B cell (primary cell): ENCODE measurements around the gene ACP3. TPM values are rescaled to one million over a fixed set of nuclear protein-coding genes. Genes with fewer than 3 reads are reported as not detected.

Source experiments
- ATAC-seq: fragments of 200-7000 bp; cut with Tn5 transposase; one replicate; pipeline ENCODE4 v1.10.0; 2021; ENCODE audit warnings: low read depth, mild to moderate bottlenecking, moderate number of reproducible peaks, moderate library complexity
- CTCF ChIA-PET: fragments of 350-600 bp; sonication (Branson Sonifier 250); formaldehyde crosslinking; loops from one replicate; lab custom pipeline; 2021; ENCODE audit warnings: antibody characterized with exemption, inconsistent platforms; lab: Charles Lee
- POLR2A ChIA-PET: fragments of 350-600 bp; sonication (Branson Sonifier 250); formaldehyde crosslinking; loops from one replicate; lab custom pipeline; 2021; ENCODE audit warnings: antibody characterized with exemption; lab: Charles Lee
- DNase-seq: peaks from one replicate; pipeline ENCODE4 v3.0.0; 2013
- H2AFZ ChIP-seq: 2 replicates; pipeline ENCODE4 v1.6.1; 2012; ENCODE audit warnings: mild to moderate bottlenecking, low read depth, low read length; ENCODE audit not compliant: insufficient read depth, poor library complexity, severe bottlenecking
- H3K27ac ChIP-seq, 2 donors: 1 replicate in 1 of 2; 2 replicates in 1 of 2; pipeline ENCODE4 v1.5.1; 2012 to 2013; ENCODE audit warnings: low read length in 2 of 2, mild to moderate bottlenecking in 2 of 2, moderate library complexity in 1 of 2
- H3K27me3 ChIP-seq, 4 experiments: fragments of 200-600 bp in 1 of 4; sonication (generic) in 1 of 4; replicated peaks in 1 of 4; 1 replicate in 2 of 4; 2 replicates in 2 of 4; pipeline versions ENCODE4 v1.6.1 to v1.7.0; 2013 to 2016; ENCODE audit warnings: low read length in 3 of 4, mild to moderate bottlenecking in 2 of 4, mixed read lengths in 1 of 4, moderate library complexity in 1 of 4; ENCODE audit not compliant: insufficient read depth in 4 of 4, control insufficient read depth in 3 of 4; ENCODE audit errors: control extremely low read depth in 1 of 4
- H3K36me3 ChIP-seq, 2 experiments: replicated peaks in 1 of 2; 1 replicate in 1 of 2; 2 replicates in 1 of 2; pipeline versions ENCODE4 v1.6.1 to v1.7.1; 2013; ENCODE audit warnings: low read length in 1 of 2; ENCODE audit not compliant: insufficient read depth in 2 of 2, control insufficient read depth in 1 of 2; ENCODE audit errors: control extremely low read depth in 1 of 2, extremely low read depth in 1 of 2
- H3K4me1 ChIP-seq, 2 donors: fragments of 200-600 bp in 1 of 2; sonication (generic) in 1 of 2; 1 replicate in 1 of 2; 2 replicates in 1 of 2; pipeline versions ENCODE4 v1.5.1 to v1.6.1; 2013 to 2017; ENCODE audit warnings: low read length in 2 of 2; ENCODE audit not compliant: control insufficient read depth in 2 of 2, insufficient read depth in 2 of 2
- H3K4me2 ChIP-seq: replicated peaks from 2 replicates; pipeline ENCODE3; 2012; ENCODE audit warnings: mild to moderate bottlenecking, low read depth, low read length; ENCODE audit not compliant: poor library complexity, severe bottlenecking
- H3K4me3 ChIP-seq, 5 experiments: fragments of 200-600 bp in 1 of 5; sonication (generic) in 1 of 5; 1 replicate in 3 of 5; 2 replicates in 2 of 5; pipeline versions ENCODE4 v1.5.1 to v1.7.0; 2011 to 2016; ENCODE audit warnings: low read length in 4 of 5, mild to moderate bottlenecking in 4 of 5, low read depth in 2 of 5, control low read depth in 1 of 5, moderate library complexity in 1 of 5; ENCODE audit not compliant: insufficient read depth in 1 of 5; ENCODE audit errors: control extremely low read depth in 1 of 5, extremely low read depth in 1 of 5
- H3K79me2 ChIP-seq: fragments of 200-600 bp; sonication (generic); one replicate; pipeline ENCODE4 v1.6.0; 2016; ENCODE audit warnings: low read length; ENCODE audit not compliant: control insufficient read depth, insufficient read depth
- H3K9ac ChIP-seq: fragments of 200-600 bp; sonication (generic); 2 replicates; pipeline ENCODE4 v1.6.1; 2017; ENCODE audit warnings: mild to moderate bottlenecking, low read length, moderate library complexity
- H3K9me3 ChIP-seq, 3 donors: one replicate each; pipeline versions ENCODE4 v1.6.1 to v1.7.1; 2013; ENCODE audit warnings: low read length in 2 of 3; ENCODE audit not compliant: control insufficient read depth in 2 of 3, insufficient read depth in 1 of 3; ENCODE audit errors: control extremely low read depth in 1 of 3
- H4K20me1 ChIP-seq: 2 replicates; pipeline ENCODE4 v1.6.0; 2012; ENCODE audit warnings: mild to moderate bottlenecking, low read length; ENCODE audit not compliant: insufficient read depth, control insufficient read depth, poor library complexity, severe bottlenecking
- H3K27ac Mint-ChIP-seq: one replicate; pipeline ENCODE4 v1.8.0; 2021; ENCODE audit warnings: mixed read lengths
- H3K27me3 Mint-ChIP-seq: one replicate; pipeline ENCODE4 v1.8.0; 2021; ENCODE audit warnings: mixed read lengths
- H3K4me1 Mint-ChIP-seq: one replicate; pipeline ENCODE4 v1.8.0; 2021; ENCODE audit warnings: mixed read lengths
- H3K4me3 Mint-ChIP-seq: one replicate; pipeline ENCODE4 v1.8.0; 2021; ENCODE audit warnings: mixed read lengths
- H3K9me3 Mint-ChIP-seq: one replicate; pipeline ENCODE4 v1.8.0; 2022; ENCODE audit warnings: mixed read lengths; ENCODE audit not compliant: insufficient read depth
- EZH2 ChIP-seq: IDR thresholded peaks from 2 replicates; pipeline ENCODE4 v1.6.1; 2012; ENCODE audit warnings: borderline replicate concordance, low read depth, mild to moderate bottlenecking, moderate library complexity, low read length; ENCODE audit not compliant: insufficient read depth, poor library complexity, severe bottlenecking
- WGBS: methylation state at CpG from one replicate; pipeline ENCODE4 v1.1.5; 2013; ENCODE audit warnings: missing lambda C conversion rate; ENCODE audit not compliant: insufficient coverage; 5-methylcytosine and 5-hydroxymethylcytosine counted together
- intact Hi-C: fragments of 100-400 bp; cut with micrococcal nuclease; formaldehyde crosslinking; loops from one replicate; pipeline ENCODE4 v1.10.0; 2022
- polyA plus RNA-seq: library from polyadenylated mRNA; depleted of rRNA; stranded (reverse); fragments of >200 nt; gene quantifications from 2 replicates; pipeline ENCODE4 v1.2.3, GENCODE V29; 2012
- total RNA-seq, 2 donors: library from RNA; stranded (reverse); fragments of 120-200 nt in 1 of 2; gene quantifications; 1 replicate in 1 of 2; 2 replicates in 1 of 2; pipeline versions ENCODE4 v1.2.3 to v1.2.4, GENCODE V29; 2013 to 2022
- TF ChIP-seq, protein P1 (sequence below): fragments of 200-600 bp; IDR thresholded peaks from one replicate; pipeline ENCODE4 v1.8.0; 2022; ENCODE audit warnings: antibody characterized with exemption, mild to moderate bottlenecking

ACP3 gene
- total and polyA plus RNA-seq, 2 donors (not counting 1 experiment from before 2014, with no cell fraction given), result 0.36 to 0.64 TPM

DNA sequence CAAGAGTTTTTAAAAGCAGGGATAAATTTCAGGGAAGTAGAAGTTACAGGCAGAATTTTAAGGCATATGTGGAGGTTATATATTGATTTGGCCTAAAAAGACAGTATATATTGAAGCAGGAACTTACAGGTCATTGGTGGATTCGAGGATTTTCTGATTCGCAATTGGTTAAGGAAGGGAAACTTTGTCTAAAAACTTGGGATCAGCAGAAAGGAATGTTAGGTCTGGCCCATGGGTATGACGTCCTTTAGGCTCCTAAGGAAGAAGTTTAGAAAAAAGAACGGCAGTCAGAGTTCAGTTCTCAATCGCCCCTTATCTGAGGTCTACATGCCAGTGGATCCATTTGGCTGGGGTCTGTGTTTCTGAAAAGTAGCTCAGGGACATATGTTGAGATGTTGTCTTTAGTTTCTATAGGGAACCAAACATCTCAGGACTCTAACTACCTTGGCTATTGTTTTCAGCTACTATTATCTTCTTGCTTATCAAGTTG is 33.2 kb upstream of the ACP3 start:
- no peak overlapping the region for H3K27ac Mint-ChIP-seq
- ATAC-seq, result no peak
- CTCF ChIA-PET, result no interaction called here

DNA sequence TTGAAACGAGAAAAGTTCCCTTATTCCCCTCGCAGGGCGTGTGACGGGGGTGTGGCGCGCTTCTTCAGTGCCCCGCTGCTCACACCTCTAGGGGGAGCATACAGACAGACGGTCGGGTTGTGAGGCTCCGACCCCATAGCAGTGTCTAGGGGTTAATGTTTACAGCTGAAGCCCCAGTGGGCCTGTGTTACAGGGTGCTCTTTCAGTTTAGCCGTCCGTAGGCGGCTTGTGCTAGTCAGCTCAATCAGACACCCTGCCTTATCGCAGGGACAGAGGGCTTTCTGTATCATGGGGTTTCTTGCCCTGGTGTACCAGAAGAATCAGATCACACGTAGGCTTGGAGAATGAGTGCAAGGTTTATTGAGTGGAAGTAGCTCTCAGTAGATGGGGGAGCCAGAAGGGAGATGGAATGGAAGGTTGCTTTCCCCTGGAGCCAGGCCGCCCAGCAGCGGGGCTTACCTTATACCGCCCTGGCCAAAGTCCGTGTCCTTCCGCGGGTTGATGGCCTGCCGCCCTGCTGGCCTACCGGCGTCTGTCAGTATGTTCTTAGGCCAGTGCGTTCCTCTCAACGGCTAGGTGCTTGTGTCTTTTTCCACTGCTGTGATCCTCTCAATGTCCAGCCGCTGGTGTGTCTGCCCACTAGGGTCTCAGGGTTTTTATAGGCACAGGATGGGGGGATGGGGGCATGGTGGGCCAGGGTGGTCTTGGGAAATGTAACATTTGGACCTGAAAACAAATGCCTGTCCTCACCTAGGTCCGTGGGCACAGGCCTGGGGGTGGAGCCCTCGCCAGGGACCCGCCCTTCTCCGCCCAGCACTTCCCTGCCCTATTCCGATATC is 32.2 kb upstream of the ACP3 start:
- Histone ChIP-seq H4K20me1 (no peaks in the 10 kb centered on the region), H2AFZ (no peak overlapping the region), H3K9me3 (no peaks in the 10 kb centered on the region), H3K4me1 (no peaks in the 10 kb centered on the region), H3K27ac (no peak overlapping the region), H3K27me3 (no peaks in the 10 kb centered on the region), H3K9ac (no peak overlapping the region), H3K79me2 (no peaks in the 10 kb centered on the region), H3K36me3 (no peaks in the 10 kb centered on the region), H3K4me2 (no peak overlapping the region), H3K4me3 (no peak overlapping the region)
- peaks cover 22% of the 10 kb centered on the region for H3K27me3 Mint-ChIP-seq
- intact Hi-C loops, result no loop called here
- CTCF ChIA-PET, result no interaction called here
- no peak for ATAC-seq
- no peaks in the 10 kb centered on the region for H3K9me3 Mint-ChIP-seq
- no peak overlapping the region for H3K27ac Mint-ChIP-seq
- WGBS, result 93% methylated on average over 28 of the region's 32 CpGs
- H3K4me3 Mint-ChIP-seq, result no peak overlapping the region
- DNase-seq, result no peak
- TF ChIP-seq, protein P1, sequence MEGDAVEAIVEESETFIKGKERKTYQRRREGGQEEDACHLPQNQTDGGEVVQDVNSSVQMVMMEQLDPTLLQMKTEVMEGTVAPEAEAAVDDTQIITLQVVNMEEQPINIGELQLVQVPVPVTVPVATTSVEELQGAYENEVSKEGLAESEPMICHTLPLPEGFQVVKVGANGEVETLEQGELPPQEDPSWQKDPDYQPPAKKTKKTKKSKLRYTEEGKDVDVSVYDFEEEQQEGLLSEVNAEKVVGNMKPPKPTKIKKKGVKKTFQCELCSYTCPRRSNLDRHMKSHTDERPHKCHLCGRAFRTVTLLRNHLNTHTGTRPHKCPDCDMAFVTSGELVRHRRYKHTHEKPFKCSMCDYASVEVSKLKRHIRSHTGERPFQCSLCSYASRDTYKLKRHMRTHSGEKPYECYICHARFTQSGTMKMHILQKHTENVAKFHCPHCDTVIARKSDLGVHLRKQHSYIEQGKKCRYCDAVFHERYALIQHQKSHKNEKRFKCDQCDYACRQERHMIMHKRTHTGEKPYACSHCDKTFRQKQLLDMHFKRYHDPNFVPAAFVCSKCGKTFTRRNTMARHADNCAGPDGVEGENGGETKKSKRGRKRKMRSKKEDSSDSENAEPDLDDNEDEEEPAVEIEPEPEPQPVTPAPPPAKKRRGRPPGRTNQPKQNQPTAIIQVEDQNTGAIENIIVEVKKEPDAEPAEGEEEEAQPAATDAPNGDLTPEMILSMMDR, result no peak
- TF ChIP-seq EZH2, result no peak
- POLR2A ChIA-PET, result no interaction called here
- no peaks in the 10 kb centered on the region for H3K4me1 Mint-ChIP-seq

More for the DNA sequence above, 33.2 kb upstream of the ACP3 start:
- Histone ChIP-seq H3K9me3 (no peaks in the 10 kb centered on the region), H3K27me3 (no peaks in the 10 kb centered on the region), H3K4me3 (no peak overlapping the region), H3K4me2 (no peak overlapping the region), H2AFZ (no peak overlapping the region), H3K36me3 (no peaks in the 10 kb centered on the region), H3K27ac (no peak overlapping the region), H3K9ac (no peak overlapping the region), H4K20me1 (no peaks in the 10 kb centered on the region), H3K79me2 (no peaks in the 10 kb centered on the region), H3K4me1 (no peaks in the 10 kb centered on the region)
- no peaks in the 10 kb centered on the region for H3K4me1 Mint-ChIP-seq
- DNase-seq, result no peak
- H3K4me3 Mint-ChIP-seq, result no peak overlapping the region
- H3K27me3 Mint-ChIP-seq, result peaks cover 20% of the 10 kb centered on the region
- TF ChIP-seq EZH2, result no peak
- TF ChIP-seq, protein P1, result no peak
- WGBS, result 96% methylated on average over 5 of the region's 5 CpGs
- intact Hi-C loops, result no loop called here
- POLR2A ChIA-PET, result no interaction called here
- H3K9me3 Mint-ChIP-seq, result no peaks in the 10 kb centered on the region
